Right atrium auricular region (tissue), 2 donors: ENCODE measurements around the gene CORO2A. TPM values are rescaled to one million over a fixed set of nuclear protein-coding genes. Genes with fewer than 3 reads are reported as not detected.

Experiments used
- DNase-seq: peaks from one replicate; pipeline ENCODE4 v3.0.0-alpha.2; 2019; ENCODE audit warnings: low spot score
- H3K27ac ChIP-seq, 2 donors: fragments of 200-600 bp; sonication (generic); 1 replicate in 1 of 2; 2 replicates in 1 of 2; pipeline ENCODE4 v1.5.1; 2016 to 2019
- H3K27me3 ChIP-seq, 2 donors: fragments of 200-600 bp; sonication (generic); one replicate each; pipeline versions ENCODE4 v1.5.1 to v1.6.0; 2017 to 2019
- H3K36me3 ChIP-seq: fragments of 200-600 bp; sonication (generic); one replicate; pipeline ENCODE4 v1.5.1; 2016
- H3K4me1 ChIP-seq, 2 donors: fragments of 200-600 bp; sonication (generic); one replicate each; pipeline versions ENCODE4 v1.5.1 to v1.6.0; 2017 to 2019
- H3K4me3 ChIP-seq, 2 donors: fragments of 200-600 bp; sonication (generic); 1 replicate in 1 of 2; 2 replicates in 1 of 2; pipeline ENCODE4 v1.5.1; 2017 to 2019; ENCODE audit warnings: mild to moderate bottlenecking in 1 of 2, moderate library complexity in 1 of 2
- H3K9me3 ChIP-seq, 2 donors: fragments of 200-600 bp; sonication (generic); one replicate each; pipeline ENCODE4 v1.5.1; 2019
- total RNA-seq, 2 donors: library from RNA; depleted of rRNA; stranded (reverse); fragments of >200 nt; gene quantifications; one replicate each; pipeline ENCODE4 v1.1.0, GENCODE V29; 2016
- TF ChIP-seq, protein P1 (sequence below), 2 donors: fragments of 200-600 bp; sonication (generic); IDR thresholded peaks; one replicate each; pipeline ENCODE4 v1.5.1; 2019; ENCODE audit warnings: antibody characterized with exemption in 2 of 2

Gene CORO2A
- total RNA-seq, 2 donors from 2014 or later: 0.39 to 0.44 TPM

DNA sequence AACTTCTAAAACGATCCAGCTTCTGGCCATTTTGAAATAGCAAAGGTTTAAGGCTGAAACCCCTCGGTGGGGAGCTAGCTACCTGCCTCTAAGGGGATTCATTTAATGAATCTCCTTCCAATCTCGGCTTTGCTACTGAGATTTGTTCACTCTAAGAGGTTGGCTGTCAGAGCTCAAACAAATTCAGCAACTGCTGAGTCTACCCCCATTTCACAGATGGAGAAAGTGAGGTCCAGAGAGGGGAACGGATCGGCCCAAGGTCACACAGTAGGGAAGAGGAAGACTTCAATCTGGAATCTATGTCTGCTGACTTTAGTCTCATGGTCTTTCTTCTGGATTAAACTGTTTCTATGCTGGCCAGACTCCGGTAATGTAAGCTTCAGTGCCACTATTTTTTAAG lies 3.0 kb downstream of the CORO2A start:
- no peaks in the 10 kb centered on the region for H3K27me3 ChIP-seq
- H3K9me3 ChIP-seq: no peaks in the 10 kb centered on the region
- no peaks in the 10 kb centered on the region for H3K36me3 ChIP-seq
- TF ChIP-seq, protein P1, sequence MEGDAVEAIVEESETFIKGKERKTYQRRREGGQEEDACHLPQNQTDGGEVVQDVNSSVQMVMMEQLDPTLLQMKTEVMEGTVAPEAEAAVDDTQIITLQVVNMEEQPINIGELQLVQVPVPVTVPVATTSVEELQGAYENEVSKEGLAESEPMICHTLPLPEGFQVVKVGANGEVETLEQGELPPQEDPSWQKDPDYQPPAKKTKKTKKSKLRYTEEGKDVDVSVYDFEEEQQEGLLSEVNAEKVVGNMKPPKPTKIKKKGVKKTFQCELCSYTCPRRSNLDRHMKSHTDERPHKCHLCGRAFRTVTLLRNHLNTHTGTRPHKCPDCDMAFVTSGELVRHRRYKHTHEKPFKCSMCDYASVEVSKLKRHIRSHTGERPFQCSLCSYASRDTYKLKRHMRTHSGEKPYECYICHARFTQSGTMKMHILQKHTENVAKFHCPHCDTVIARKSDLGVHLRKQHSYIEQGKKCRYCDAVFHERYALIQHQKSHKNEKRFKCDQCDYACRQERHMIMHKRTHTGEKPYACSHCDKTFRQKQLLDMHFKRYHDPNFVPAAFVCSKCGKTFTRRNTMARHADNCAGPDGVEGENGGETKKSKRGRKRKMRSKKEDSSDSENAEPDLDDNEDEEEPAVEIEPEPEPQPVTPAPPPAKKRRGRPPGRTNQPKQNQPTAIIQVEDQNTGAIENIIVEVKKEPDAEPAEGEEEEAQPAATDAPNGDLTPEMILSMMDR (IDR thresholded peaks at IDR 0.05): no peak
- H3K4me1 ChIP-seq: peaks cover 0 to 13% of the 10 kb centered on the region in 2 donors
- H3K4me3 ChIP-seq: no peak overlapping the region
- H3K27ac ChIP-seq: no peak overlapping the region
- DNase-seq: no peak

DNA sequence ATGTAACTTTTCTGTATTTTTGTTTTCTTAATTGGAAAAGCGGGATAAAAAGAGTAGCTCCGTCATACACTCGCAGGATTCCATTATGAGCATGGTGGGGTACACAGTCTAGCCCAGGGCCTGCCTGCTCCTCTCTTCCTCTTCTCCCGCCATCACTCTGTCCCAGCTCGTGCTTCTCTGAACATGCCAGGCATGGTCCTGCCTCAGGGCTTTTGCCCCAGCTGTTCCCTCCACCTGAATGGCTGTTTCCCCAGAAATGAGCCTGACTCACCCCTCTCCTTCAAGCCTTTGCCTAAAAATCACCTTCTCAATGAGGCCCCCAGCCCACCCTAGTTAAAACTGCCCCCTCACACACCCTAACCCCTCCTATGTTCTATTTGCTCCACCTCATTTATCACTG lies 4.5 kb downstream of the CORO2A start:
- Histone ChIP-seq H3K27me3 (no peaks in the 10 kb centered on the region), H3K9me3 (no peaks in the 10 kb centered on the region), H3K36me3 (no peaks in the 10 kb centered on the region), H3K27ac (no peak overlapping the region), H3K4me1 (peaks cover 0 to 9% of the 10 kb centered on the region in 2 donors), H3K4me3 (no peak overlapping the region)
- TF ChIP-seq, protein P1 (IDR thresholded peaks at IDR 0.05): no peak
- DNase-seq: no peak

GRCh38 chr9:98186236-98186635 lies 6.2 kb downstream of the CORO2A start:
- Histone ChIP-seq H3K4me1 (no peaks in the 10 kb centered on the region), H3K27ac (no peak overlapping the region), H3K27me3 (no peaks in the 10 kb centered on the region), H3K9me3 (no peaks in the 10 kb centered on the region), H3K36me3 (no peaks in the 10 kb centered on the region), H3K4me3 (no peak overlapping the region)
- TF ChIP-seq, protein P1 (IDR thresholded peaks at IDR 0.05): no peak
- DNase-seq: no peak

DNA sequence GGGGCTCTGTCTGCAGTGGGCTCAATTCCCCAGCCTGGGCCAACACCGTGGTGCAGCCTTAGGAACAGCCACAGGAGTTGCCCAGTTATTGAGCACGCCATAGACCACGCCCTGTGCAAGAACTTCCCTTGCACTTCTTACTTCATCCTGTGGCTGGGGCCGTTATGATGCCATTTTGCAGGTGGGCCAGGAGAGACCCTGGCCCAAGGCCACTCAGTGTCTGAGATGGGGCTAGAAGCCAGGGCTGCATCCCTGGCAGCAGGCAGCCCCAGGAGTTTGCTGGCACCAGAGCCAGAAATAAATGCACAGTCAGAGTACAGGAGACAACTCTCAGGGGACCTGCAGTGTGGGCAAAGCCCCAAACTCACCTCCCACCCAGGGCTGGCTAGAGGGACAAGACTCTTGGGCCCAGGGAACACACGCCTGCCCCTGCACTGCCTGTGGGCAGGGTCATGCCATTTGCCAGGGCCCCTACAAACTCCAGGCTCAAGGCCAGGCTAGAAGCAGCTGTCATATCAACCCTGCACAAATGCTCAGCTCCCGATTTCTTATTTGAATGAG lies 6.7 kb downstream of the CORO2A start:
- H3K36me3 ChIP-seq: no peaks in the 10 kb centered on the region
- H3K9me3 ChIP-seq: no peaks in the 10 kb centered on the region
- DNase-seq: no peak
- no peaks in the 10 kb centered on the region for H3K4me1 ChIP-seq
- no peaks in the 10 kb centered on the region for H3K27me3 ChIP-seq
- no peak overlapping the region for H3K4me3 ChIP-seq
- TF ChIP-seq, protein P1 (IDR thresholded peaks at IDR 0.05): no peak
- H3K27ac ChIP-seq: no peak overlapping the region

GRCh38 chr9:98185021-98185567 lies 7.3 kb downstream of the CORO2A start:
- no peaks in the 10 kb centered on the region for H3K36me3 ChIP-seq
- H3K9me3 ChIP-seq: no peaks in the 10 kb centered on the region
- H3K27me3 ChIP-seq: no peaks in the 10 kb centered on the region
- no peaks in the 10 kb centered on the region for H3K4me1 ChIP-seq
- H3K4me3 ChIP-seq: no peak overlapping the region
- DNase-seq: no peak
- TF ChIP-seq, protein P1 (IDR thresholded peaks at IDR 0.05): no peak
- no peak overlapping the region for H3K27ac ChIP-seq

- Histone ChIP-seq H3K9me3 (no peaks in the 10 kb centered on the region), H3K27ac (no peak overlapping the region), H3K4me1 (no peaks in the 10 kb centered on the region), H3K36me3 (no peaks in the 10 kb centered on the region), H3K4me3 (no peak overlapping the region), H3K27me3 (no peaks in the 10 kb centered on the region)
- TF ChIP-seq, protein P1 (IDR thresholded peaks at IDR 0.05): no peak
- no peak for DNase-seq
Observed at GRCh38 chr9:98184326-98184725, 8.1 kb downstream of the CORO2A start.
